ENCODE results near the gene AXDND1.

DNA sequence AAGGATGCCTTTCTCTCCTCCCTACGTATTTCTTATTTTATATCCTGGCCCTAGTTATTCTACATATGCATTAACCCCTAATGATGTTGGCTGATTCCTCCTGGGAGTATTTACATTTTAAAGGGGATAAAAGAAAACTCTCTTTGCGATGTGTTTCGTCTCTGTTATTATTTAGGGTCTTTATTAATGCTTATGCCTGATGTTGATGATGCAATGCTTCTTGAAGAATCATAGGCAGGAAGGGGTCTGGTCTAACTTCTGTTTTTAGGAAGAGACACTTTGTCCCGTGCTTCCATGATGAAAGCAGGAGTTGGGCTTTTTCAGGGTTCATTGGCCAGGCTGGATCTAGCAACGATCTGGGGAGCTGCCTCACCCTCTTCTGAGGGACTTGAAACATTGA, 210.7 kb downstream of the AXDND1 start:
- TF ChIP-seq, protein P1, sequence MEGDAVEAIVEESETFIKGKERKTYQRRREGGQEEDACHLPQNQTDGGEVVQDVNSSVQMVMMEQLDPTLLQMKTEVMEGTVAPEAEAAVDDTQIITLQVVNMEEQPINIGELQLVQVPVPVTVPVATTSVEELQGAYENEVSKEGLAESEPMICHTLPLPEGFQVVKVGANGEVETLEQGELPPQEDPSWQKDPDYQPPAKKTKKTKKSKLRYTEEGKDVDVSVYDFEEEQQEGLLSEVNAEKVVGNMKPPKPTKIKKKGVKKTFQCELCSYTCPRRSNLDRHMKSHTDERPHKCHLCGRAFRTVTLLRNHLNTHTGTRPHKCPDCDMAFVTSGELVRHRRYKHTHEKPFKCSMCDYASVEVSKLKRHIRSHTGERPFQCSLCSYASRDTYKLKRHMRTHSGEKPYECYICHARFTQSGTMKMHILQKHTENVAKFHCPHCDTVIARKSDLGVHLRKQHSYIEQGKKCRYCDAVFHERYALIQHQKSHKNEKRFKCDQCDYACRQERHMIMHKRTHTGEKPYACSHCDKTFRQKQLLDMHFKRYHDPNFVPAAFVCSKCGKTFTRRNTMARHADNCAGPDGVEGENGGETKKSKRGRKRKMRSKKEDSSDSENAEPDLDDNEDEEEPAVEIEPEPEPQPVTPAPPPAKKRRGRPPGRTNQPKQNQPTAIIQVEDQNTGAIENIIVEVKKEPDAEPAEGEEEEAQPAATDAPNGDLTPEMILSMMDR (IDR thresholded peaks at IDR 0.05) = no peak
- TF ChIP-seq POLR2A (IDR thresholded peaks at IDR 0.05) = no peak
